ENCODE measurements around the gene PRKN. TPM values are rescaled to one million over a fixed set of nuclear protein-coding genes. Genes with fewer than 3 reads are reported as not detected.

The PRKN gene
- total and polyA plus RNA-seq, 9 of the 15 experiments (the other 6 are each of a cell fraction or from before 2014, with no cell fraction given), result 0.03 to 0.96 (median 0.15) TPM; not detected in 2

DNA sequence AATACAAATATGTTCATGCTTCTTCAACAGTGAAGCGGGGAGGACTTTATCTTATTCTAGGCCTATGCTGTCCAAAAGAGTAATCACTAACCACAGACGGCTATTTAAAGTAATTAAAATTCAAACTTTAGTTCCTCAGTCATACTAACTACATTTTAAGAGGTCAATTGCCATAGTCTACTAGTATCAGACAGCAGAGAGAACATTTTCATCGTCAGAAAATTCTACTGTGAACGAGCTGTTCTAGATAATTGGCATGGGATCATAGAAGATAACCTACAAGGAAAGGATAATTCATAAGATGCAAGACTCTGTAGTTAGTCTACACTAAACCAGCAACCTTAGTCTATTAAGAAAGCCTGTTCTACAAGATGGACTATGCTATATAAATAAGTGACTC is 44.4 kb downstream of the PRKN start (continued):
- TF ChIP-seq, protein P1, sequence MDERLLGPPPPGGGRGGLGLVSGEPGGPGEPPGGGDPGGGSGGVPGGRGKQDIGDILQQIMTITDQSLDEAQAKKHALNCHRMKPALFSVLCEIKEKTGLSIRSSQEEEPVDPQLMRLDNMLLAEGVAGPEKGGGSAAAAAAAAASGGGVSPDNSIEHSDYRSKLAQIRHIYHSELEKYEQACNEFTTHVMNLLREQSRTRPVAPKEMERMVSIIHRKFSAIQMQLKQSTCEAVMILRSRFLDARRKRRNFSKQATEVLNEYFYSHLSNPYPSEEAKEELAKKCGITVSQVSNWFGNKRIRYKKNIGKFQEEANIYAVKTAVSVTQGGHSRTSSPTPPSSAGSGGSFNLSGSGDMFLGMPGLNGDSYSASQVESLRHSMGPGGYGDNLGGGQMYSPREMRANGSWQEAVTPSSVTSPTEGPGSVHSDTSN (CRISPR knock-in tag; IDR thresholded peaks at IDR 0.05; ENCODE audit: low read depth), result no peak
- TF ChIP-seq, protein P1 (tag; conservative IDR thresholded peaks at IDR 0.05; ENCODE audit: low read depth), result no peak
- TF ChIP-seq, protein P2, sequence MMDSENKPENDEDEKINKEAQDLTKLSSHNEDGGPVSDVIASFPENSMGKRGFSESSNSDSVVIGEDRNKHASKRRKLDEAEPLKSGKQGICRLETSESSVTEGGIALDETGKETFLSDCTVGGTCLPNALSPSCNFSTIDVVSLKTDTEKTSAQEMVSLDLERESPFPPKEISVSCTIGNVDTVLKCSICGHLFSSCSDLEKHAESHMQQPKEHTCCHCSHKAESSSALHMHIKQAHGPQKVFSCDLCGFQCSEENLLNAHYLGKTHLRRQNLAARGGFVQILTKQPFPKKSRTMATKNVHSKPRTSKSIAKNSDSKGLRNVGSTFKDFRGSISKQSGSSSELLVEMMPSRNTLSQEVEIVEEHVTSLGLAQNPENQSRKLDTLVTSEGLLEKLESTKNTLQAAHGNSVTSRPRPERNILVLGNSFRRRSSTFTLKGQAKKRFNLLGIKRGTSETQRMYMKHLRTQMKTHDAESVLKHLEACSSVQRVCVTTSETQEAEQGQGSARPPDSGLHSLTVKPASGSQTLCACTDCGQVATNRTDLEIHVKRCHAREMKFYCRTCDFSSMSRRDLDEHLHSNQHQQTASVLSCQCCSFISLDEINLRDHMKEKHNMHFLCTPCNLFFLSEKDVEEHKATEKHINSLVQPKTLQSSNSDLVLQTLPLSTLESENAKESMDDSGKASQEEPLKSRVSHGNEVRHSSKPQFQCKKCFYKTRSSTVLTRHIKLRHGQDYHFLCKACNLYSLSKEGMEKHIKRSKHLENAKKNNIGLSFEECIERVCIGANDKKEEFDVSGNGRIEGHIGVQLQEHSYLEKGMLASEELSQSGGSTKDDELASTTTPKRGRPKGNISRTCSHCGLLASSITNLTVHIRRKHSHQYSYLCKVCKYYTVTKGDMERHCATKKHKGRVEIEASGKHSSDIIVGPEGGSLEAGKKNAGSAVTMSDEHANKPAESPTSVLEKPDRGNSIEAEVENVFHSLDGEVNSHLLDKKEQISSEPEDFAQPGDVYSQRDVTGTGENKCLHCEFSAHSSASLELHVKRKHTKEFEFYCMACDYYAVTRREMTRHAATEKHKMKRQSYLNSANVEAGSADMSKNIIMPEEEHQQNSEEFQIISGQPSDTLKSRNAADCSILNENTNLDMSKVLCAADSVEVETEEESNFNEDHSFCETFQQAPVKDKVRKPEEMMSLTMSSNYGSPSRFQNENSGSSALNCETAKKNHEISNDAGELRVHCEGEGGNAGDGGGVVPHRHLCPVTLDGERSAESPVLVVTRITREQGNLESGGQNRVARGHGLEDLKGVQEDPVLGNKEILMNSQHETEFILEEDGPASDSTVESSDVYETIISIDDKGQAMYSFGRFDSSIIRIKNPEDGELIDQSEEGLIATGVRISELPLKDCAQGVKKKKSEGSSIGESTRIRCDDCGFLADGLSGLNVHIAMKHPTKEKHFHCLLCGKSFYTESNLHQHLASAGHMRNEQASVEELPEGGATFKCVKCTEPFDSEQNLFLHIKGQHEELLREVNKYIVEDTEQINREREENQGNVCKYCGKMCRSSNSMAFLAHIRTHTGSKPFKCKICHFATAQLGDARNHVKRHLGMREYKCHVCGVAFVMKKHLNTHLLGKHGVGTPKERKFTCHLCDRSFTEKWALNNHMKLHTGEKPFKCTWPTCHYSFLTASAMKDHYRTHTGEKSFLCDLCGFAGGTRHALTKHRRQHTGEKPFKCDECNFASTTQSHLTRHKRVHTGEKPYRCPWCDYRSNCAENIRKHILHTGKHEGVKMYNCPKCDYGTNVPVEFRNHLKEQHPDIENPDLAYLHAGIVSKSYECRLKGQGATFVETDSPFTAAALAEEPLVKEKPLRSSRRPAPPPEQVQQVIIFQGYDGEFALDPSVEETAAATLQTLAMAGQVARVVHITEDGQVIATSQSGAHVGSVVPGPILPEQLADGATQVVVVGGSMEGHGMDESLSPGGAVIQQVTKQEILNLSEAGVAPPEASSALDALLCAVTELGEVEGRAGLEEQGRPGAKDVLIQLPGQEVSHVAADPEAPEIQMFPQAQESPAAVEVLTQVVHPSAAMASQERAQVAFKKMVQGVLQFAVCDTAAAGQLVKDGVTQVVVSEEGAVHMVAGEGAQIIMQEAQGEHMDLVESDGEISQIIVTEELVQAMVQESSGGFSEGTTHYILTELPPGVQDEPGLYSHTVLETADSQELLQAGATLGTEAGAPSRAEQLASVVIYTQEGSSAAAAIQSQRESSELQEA (IDR thresholded peaks at IDR 0.05; ENCODE audit: low read depth), result no peak
- no peak for TF ChIP-seq CSDE1 (IDR thresholded peaks at IDR 0.05)
